ENCODE data around the gene SAPCD2. TPM values are rescaled to one million over a fixed set of nuclear protein-coding genes. Genes with fewer than 3 reads are reported as not detected.

SAPCD2 gene
- total RNA-seq, 1 experiment from 2014 or later: 57.5 TPM

DNA sequence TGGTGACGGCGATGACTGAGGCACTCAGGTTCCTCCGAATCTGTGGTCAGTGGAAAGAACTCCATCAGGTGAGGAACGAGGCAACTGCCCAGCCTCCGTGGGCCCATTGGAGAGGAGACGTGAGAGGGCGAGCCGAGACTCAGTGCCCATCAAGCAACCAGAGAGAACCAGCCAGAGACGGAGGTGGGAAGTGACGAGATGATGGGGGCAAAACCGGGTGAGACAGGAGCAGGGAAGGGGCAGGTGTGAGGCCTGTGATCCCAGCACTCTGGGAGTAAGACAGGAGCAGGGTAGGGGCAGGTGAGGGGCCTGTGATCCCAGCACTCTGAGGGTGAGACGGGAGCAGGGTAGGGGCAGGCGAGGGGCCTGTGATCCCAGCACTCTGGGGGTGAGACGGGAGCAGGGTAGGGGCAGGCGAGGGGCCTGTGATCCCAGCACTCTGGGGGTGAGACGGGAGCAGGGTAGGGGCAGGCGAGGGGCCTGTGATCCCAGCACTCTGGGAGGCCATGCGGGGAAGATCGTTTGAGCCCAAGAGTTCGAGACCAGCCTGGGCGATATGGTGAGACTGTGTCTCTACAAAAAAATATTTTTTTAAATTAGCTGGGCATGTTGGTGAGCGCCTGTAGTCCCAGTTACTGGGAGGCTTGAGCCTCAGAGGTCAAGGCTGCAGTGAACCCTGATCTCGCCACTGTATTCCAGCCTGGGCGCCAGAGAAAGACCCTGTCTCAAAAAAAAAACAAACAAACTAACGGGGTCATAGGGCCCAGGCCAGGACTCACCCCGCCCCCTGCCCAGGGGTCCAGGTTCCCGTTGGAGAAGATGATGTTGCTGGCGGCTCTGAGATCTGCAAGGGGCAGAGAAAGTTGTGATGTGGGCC, 40.8 kb upstream of the SAPCD2 start:
- H3K36me3 Mint-ChIP-seq (ENCODE audit: insufficient read depth, unreplicated experiment): peaks cover 18% of the 10 kb centered on the region
- no peaks in the 10 kb centered on the region for H3K27me3 Mint-ChIP-seq (ENCODE audit: insufficient read depth, unreplicated experiment)
- H3K27ac Mint-ChIP-seq (ENCODE audit: unreplicated experiment): no peak overlapping the region
- peaks cover 15% of the 10 kb centered on the region for H3K4me1 ChIP-seq
- no peak for TF ChIP-seq CTCF (IDR thresholded peaks at IDR 0.05; ENCODE audit: insufficient read depth in 1 of 2, low read depth in 1 of 2, low read length in 1 of 2, severe bottlenecking in 1 of 2, unreplicated experiment in 1 of 2)
- intact Hi-C loops (cut with micrococcal nuclease; ENCODE audit: unreplicated experiment): no loop called here
- H3K27me3 ChIP-seq (replicated peaks; ENCODE audit: control insufficient read depth, insufficient read depth, low read length): no peaks in the 10 kb centered on the region
- no peak overlapping the region for H3K4me3 ChIP-seq (ENCODE audit: low read depth, low read length)
- no TSS peak for BruUV-seq (replicated peaks)
- H3K36me3 ChIP-seq (ENCODE audit: control insufficient read depth, insufficient read depth, low read length): no peaks in the 10 kb centered on the region; the same call in 1 of the 2 replicates
- H3K4me1 Mint-ChIP-seq (ENCODE audit: low read depth, unreplicated experiment): no peaks in the 10 kb centered on the region
- H3K9me3 ChIP-seq: no peaks in the 10 kb centered on the region
- H3K4me3 Mint-ChIP-seq (ENCODE audit: unreplicated experiment): no peak overlapping the region
- DNase-seq: no peak
- POLR2A ChIA-PET: no interaction called here
- H3K9me3 Mint-ChIP-seq (ENCODE audit: unreplicated experiment): no peaks in the 10 kb centered on the region
- CTCF ChIA-PET: interaction anchor here (0.5 to 1.0 kb wide), 4 partner anchors 21 to 696 kb away, joined by 3 read pairs; partner anchors contain the start of gene MAN1B1

- H3K36me3 Mint-ChIP-seq (ENCODE audit: insufficient read depth, unreplicated experiment): peaks cover 18% of the 10 kb centered on the region
- Histone ChIP-seq H3K9me3 (no peaks in the 10 kb centered on the region), H3K4me1 (peaks cover 7% of the 10 kb centered on the region), H3K27me3 (replicated peaks; ENCODE audit: control insufficient read depth, insufficient read depth, low read length) (no peaks in the 10 kb centered on the region), H3K4me3 (ENCODE audit: low read depth, low read length) (no peak overlapping the region), H3K36me3 (ENCODE audit: control insufficient read depth, insufficient read depth, low read length) (peaks cover 2% of the 10 kb centered on the region)
- peak in 1 of 2 experiments; percentile 39 for DNase-seq
- H3K27me3 Mint-ChIP-seq (ENCODE audit: insufficient read depth, unreplicated experiment): no peaks in the 10 kb centered on the region
- CTCF ChIA-PET: interaction anchor here (0.5 to 1.0 kb wide), 2 partner anchors 22 to 24 kb away, joined by 3 read pairs; partner anchors contain the start of gene MAN1B1
- TF ChIP-seq CTCF (IDR thresholded peaks at IDR 0.05; ENCODE audit: insufficient read depth in 1 of 2, low read depth in 1 of 2, low read length in 1 of 2, severe bottlenecking in 1 of 2, unreplicated experiment in 1 of 2): no peak
- no TSS peak for BruUV-seq (replicated peaks)
- intact Hi-C loops (cut with micrococcal nuclease; ENCODE audit: unreplicated experiment): no loop called here
- POLR2A ChIA-PET: no interaction called here
- H3K4me3 Mint-ChIP-seq (ENCODE audit: unreplicated experiment): no peak overlapping the region
- H3K4me1 Mint-ChIP-seq (ENCODE audit: low read depth, unreplicated experiment): no peaks in the 10 kb centered on the region
- H3K27ac Mint-ChIP-seq (ENCODE audit: unreplicated experiment): no peak overlapping the region
- no peaks in the 10 kb centered on the region for H3K9me3 Mint-ChIP-seq (ENCODE audit: unreplicated experiment)
Observed at GRCh38 chr9:137110147-137110910, 40.0 kb upstream of the SAPCD2 start.

Measured in Caco-2 (cell line).